Measurements from ENCODE around the gene AGMAT.

DNA sequence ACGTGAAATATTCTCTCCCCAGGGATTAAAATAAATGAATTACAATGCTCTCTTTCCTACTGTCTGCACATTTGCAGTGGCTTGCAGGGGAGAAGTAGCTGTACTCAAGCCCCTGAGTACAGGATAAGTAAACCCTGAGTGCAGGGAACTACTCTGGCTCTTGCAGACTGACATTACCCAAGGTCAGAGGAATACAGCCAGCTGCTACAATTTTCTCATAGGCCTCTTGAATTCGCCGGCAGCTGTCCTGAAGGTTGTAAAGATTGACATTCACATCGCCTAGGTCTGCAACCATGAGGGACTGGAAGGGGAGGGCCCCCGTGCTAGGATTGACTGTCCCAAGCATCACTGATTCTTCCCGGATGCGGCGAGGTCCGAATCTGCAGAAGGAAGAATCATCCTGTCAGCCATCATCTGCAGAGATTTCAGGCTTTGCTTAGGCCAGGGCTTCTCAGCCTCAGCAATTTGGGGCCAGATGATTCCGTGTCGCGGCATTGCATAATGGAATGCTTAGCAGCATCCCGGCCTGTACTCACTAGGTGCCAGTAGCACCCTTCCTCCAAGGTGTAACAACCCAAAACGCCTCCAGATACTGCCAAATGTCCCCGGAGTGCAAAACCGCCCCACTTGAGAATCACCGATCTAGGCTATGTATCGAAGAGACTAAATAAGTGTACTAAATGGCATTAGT, 1.7 kb downstream of the AGMAT start:
- TF ChIP-seq POLR2A (IDR thresholded peaks at IDR 0.05): no peak
- TF ChIP-seq EP300 (IDR thresholded peaks at IDR 0.05): no peak
- TF ChIP-seq, protein P1, sequence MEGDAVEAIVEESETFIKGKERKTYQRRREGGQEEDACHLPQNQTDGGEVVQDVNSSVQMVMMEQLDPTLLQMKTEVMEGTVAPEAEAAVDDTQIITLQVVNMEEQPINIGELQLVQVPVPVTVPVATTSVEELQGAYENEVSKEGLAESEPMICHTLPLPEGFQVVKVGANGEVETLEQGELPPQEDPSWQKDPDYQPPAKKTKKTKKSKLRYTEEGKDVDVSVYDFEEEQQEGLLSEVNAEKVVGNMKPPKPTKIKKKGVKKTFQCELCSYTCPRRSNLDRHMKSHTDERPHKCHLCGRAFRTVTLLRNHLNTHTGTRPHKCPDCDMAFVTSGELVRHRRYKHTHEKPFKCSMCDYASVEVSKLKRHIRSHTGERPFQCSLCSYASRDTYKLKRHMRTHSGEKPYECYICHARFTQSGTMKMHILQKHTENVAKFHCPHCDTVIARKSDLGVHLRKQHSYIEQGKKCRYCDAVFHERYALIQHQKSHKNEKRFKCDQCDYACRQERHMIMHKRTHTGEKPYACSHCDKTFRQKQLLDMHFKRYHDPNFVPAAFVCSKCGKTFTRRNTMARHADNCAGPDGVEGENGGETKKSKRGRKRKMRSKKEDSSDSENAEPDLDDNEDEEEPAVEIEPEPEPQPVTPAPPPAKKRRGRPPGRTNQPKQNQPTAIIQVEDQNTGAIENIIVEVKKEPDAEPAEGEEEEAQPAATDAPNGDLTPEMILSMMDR (IDR thresholded peaks at IDR 0.05): no peak

All from tibial nerve (tissue), 4 donors.